MM.1S (cell line): ENCODE data around the gene SYT17.

Experiments
- DNase-seq: peaks from one replicate; pipeline ENCODE4 v3.0.0-alpha.2; 2015
- H2AFZ ChIP-seq: fragments of 300-600 bp; sonication (generic); 2 replicates; pipeline ENCODE4 v1.6.0; 2016; ENCODE audit warnings: antibody characterized with exemption, low read length
- H3F3A ChIP-seq: fragments of 300-600 bp; sonication (generic); 2 replicates; pipeline ENCODE4 v1.6.1; 2016; ENCODE audit warnings: mild to moderate bottlenecking, antibody characterized with exemption, low read length, moderate library complexity, mixed read lengths; ENCODE audit not compliant: insufficient read depth
- H3K27ac ChIP-seq: fragments of 300-600 bp; sonication (generic); 2 replicates; pipeline ENCODE4 v1.5.1; 2016; ENCODE audit warnings: mild to moderate bottlenecking, low read length
- H3K27me3 ChIP-seq: fragments of 300-600 bp; sonication (generic); replicated peaks from 2 replicates; pipeline ENCODE4 v1.6.0; 2016; ENCODE audit warnings: low read length; ENCODE audit not compliant: insufficient read depth
- H3K36me3 ChIP-seq: fragments of 300-600 bp; sonication (generic); replicated peaks from 2 replicates; pipeline ENCODE4 v1.6.1; 2016; ENCODE audit warnings: mild to moderate bottlenecking, low read length, mixed read lengths; ENCODE audit not compliant: insufficient read depth
- H3K4me1 ChIP-seq: fragments of 300-600 bp; sonication (generic); 2 replicates; pipeline ENCODE4 v1.6.1; 2016; ENCODE audit warnings: low read length, mixed read lengths
- H3K4me2 ChIP-seq: fragments of 300-600 bp; sonication (generic); 2 replicates; pipeline ENCODE4 v1.6.0; 2016; ENCODE audit warnings: low read depth, low read length
- H3K4me3 ChIP-seq: fragments of 300-600 bp; sonication (generic); 2 replicates; pipeline ENCODE4 v1.5.1; 2016; ENCODE audit warnings: low read length, mixed read lengths
- H3K79me2 ChIP-seq: fragments of 300-600 bp; sonication (generic); 2 replicates; pipeline ENCODE4 v1.6.1; 2016; ENCODE audit warnings: mixed run types, low read length, mixed read lengths
- H3K9ac ChIP-seq: fragments of 300-600 bp; sonication (generic); 2 replicates; pipeline ENCODE4 v1.6.1; 2016; ENCODE audit warnings: low read length, mixed read lengths
- H3K9me2 ChIP-seq: fragments of 300-600 bp; sonication (generic); replicated peaks from 2 replicates; pipeline ENCODE4 v1.6.1; 2016; ENCODE audit warnings: mild to moderate bottlenecking, low read length, mixed read lengths; ENCODE audit not compliant: insufficient read depth
- H3K9me3 ChIP-seq: fragments of 300-600 bp; sonication (generic); replicated peaks from 2 replicates; pipeline ENCODE4 v1.6.1; 2016; ENCODE audit warnings: mild to moderate bottlenecking, low read length, mixed read lengths; ENCODE audit not compliant: insufficient read depth
- H4K20me1 ChIP-seq: fragments of 300-600 bp; sonication (generic); 2 replicates; pipeline ENCODE4 v1.6.1; 2016; ENCODE audit warnings: mild to moderate bottlenecking, low read length, moderate library complexity, mixed read lengths; ENCODE audit not compliant: insufficient read depth
- EZH2 ChIP-seq: fragments of 300-600 bp; sonication (generic); optimal IDR thresholded peaks from 2 replicates; pipeline ENCODE3; 2017; ENCODE audit warnings: low read depth, mild to moderate bottlenecking, antibody characterized with exemption, low read length, mixed read lengths
- EZH2phosphoT487 ChIP-seq: fragments of 300-600 bp; sonication (generic); IDR thresholded peaks from 2 replicates; pipeline ENCODE4 v1.6.1; 2018; ENCODE audit warnings: antibody characterized with exemption, low read length
- TF ChIP-seq, protein P1 (sequence below): fragments of 300-600 bp; sonication (generic); IDR thresholded peaks from 2 replicates; pipeline ENCODE4 v1.5.1; 2016; ENCODE audit warnings: antibody characterized with exemption, low read length, mixed read lengths

SYT17 gene

GRCh38 chr16:19163215-19163614, 4.8 kb upstream of the SYT17 start:
- Histone ChIP-seq H3K79me2 (no peaks in the 10 kb centered on the region), H3K36me3 (no peaks in the 10 kb centered on the region), H4K20me1 (no peaks in the 10 kb centered on the region), H3K4me2 (no peak overlapping the region), H3K9ac (no peak overlapping the region), H3K27me3 (no peaks in the 10 kb centered on the region), H3K9me3 (no peaks in the 10 kb centered on the region), H2AFZ (no peak overlapping the region), H3K4me1 (no peaks in the 10 kb centered on the region), H3F3A (no peaks in the 10 kb centered on the region), H3K9me2 (no peaks in the 10 kb centered on the region), H3K4me3 (no peak overlapping the region), H3K27ac (no peak overlapping the region)
- DNase-seq, result no peak
- TF ChIP-seq EZH2phosphoT487, result no peak
- TF ChIP-seq EZH2, result no peak
- TF ChIP-seq, protein P1, sequence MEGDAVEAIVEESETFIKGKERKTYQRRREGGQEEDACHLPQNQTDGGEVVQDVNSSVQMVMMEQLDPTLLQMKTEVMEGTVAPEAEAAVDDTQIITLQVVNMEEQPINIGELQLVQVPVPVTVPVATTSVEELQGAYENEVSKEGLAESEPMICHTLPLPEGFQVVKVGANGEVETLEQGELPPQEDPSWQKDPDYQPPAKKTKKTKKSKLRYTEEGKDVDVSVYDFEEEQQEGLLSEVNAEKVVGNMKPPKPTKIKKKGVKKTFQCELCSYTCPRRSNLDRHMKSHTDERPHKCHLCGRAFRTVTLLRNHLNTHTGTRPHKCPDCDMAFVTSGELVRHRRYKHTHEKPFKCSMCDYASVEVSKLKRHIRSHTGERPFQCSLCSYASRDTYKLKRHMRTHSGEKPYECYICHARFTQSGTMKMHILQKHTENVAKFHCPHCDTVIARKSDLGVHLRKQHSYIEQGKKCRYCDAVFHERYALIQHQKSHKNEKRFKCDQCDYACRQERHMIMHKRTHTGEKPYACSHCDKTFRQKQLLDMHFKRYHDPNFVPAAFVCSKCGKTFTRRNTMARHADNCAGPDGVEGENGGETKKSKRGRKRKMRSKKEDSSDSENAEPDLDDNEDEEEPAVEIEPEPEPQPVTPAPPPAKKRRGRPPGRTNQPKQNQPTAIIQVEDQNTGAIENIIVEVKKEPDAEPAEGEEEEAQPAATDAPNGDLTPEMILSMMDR, result no peak

- H3K4me1 ChIP-seq, result no peaks in the 10 kb centered on the region
- DNase-seq, result no peak
- H3K9me2 ChIP-seq, result no peaks in the 10 kb centered on the region
- no peak overlapping the region for H3K4me2 ChIP-seq
- no peak overlapping the region for H3K9ac ChIP-seq
- no peaks in the 10 kb centered on the region for H3K79me2 ChIP-seq
- H3K27me3 ChIP-seq, result peaks cover 7% of the 10 kb centered on the region; the same call in 1 of the 2 replicates
- no peaks in the 10 kb centered on the region for H4K20me1 ChIP-seq
- TF ChIP-seq EZH2phosphoT487 (no peak), EZH2 (no peak)
- TF ChIP-seq, protein P1, result no peak
- H3K27ac ChIP-seq, result no peak overlapping the region
- no peak overlapping the region for H3K4me3 ChIP-seq
- H2AFZ ChIP-seq, result no peak overlapping the region
- no peaks in the 10 kb centered on the region for H3K9me3 ChIP-seq
- no peaks in the 10 kb centered on the region for H3F3A ChIP-seq
- H3K36me3 ChIP-seq, result no peaks in the 10 kb centered on the region
These were observed 3.8 kb upstream of the SYT17 start for GRCh38 chr16:19164285-19164684.

DNA sequence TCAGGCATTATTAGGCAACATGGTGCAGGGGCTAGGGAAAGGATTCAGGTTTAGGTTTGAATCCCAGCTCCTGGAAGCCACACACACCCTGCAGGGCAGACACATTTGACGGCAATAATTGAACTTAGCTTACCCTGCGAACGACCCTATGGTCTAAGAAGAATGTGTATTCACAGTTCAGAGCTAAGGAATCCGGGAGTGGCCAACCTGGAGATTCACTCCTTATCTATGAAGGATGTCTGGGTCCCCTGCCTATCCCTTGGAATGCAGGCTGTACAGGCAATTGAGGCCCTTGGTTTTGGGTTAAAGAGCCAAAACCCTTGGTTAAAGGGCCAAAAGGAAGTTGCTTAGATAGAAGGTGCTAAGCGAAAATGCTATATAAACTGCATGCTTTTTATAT, 2.9 kb upstream of the SYT17 start:
- H3K4me2 ChIP-seq, result no peak overlapping the region
- H3K79me2 ChIP-seq, result no peaks in the 10 kb centered on the region
- TF ChIP-seq EZH2phosphoT487, result no peak
- TF ChIP-seq EZH2, result no peak

DNA sequence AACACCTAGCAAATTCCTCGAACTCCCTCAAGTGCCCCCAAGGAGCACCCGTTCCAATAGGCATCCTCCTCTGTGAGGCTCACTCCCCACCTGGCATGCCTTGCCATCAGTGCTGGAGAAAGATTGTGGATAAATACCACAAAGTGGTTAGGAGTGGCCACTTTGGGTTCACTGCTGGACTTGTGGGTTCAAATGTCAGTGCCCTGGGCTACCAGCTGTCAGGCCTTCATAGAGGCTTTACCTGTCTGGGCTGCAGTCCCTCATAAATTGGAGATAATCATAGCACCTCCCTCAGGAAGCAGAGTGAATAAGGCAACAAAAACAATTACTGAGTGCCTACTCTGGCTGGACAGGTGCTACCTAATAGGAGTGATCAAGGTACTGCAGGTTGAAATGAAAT, 1.5 kb upstream of the SYT17 start:
- no peak for DNase-seq
- Histone ChIP-seq H4K20me1 (no peaks in the 10 kb centered on the region), H3K4me1 (no peaks in the 10 kb centered on the region), H3K9ac (no peak overlapping the region), H3K36me3 (no peaks in the 10 kb centered on the region), H3F3A (no peaks in the 10 kb centered on the region), H2AFZ (no peak overlapping the region), H3K4me3 (no peak overlapping the region), H3K27ac (no peak overlapping the region), H3K4me2 (no peak overlapping the region), H3K79me2 (no peaks in the 10 kb centered on the region), H3K9me2 (no peaks in the 10 kb centered on the region), H3K27me3 (peaks cover 22% of the 10 kb centered on the region), H3K9me3 (no peaks in the 10 kb centered on the region)
- no peak for TF ChIP-seq EZH2phosphoT487

More for the DNA sequence above, 2.9 kb upstream of the SYT17 start:
- Histone ChIP-seq H3K9me3 (no peaks in the 10 kb centered on the region), H3K36me3 (no peaks in the 10 kb centered on the region), H4K20me1 (no peaks in the 10 kb centered on the region), H3K27me3 (peaks cover 16% of the 10 kb centered on the region), H3K9ac (no peak overlapping the region), H3F3A (no peaks in the 10 kb centered on the region), H3K4me3 (no peak overlapping the region), H3K4me1 (no peaks in the 10 kb centered on the region), H3K9me2 (no peaks in the 10 kb centered on the region), H2AFZ (no peak overlapping the region), H3K27ac (no peak overlapping the region)
- no peak for DNase-seq
